IPS-NIHi11 (cell line): ENCODE data around the gene RAB36.

Experiments used
- DNase-seq: peaks from one replicate; pipeline ENCODE4 v3.0.0; 2012; ENCODE audit warnings: mixed read lengths, low spot score

Gene RAB36

GRCh38 chr22:23108249-23109078, 36.8 kb upstream of the RAB36 start:
- DNase-seq = no peak

GRCh38 chr22:23109079-23109347, 36.3 kb upstream of the RAB36 start:
- DNase-seq = no peak

GRCh38 chr22:23109441-23109978, 35.8 kb upstream of the RAB36 start:
- DNase-seq = no peak

- DNase-seq = no peak
Measured at GRCh38 chr22:23110190-23110921, 34.9 kb upstream of the RAB36 start.

GRCh38 chr22:23110922-23111527, 34.3 kb upstream of the RAB36 start:
- no peak for DNase-seq

- no peak for DNase-seq
Measured at GRCh38 chr22:23112472-23113012, 32.7 kb upstream of the RAB36 start.

- DNase-seq = no peak
Measured at GRCh38 chr22:23113067-23113846, 32.0 kb upstream of the RAB36 start.

- no peak for DNase-seq
Measured at GRCh38 chr22:23113847-23114720, 31.2 kb upstream of the RAB36 start.

- DNase-seq = no peak
Measured at GRCh38 chr22:23114721-23115020, 30.6 kb upstream of the RAB36 start.

GRCh38 chr22:23115369-23115768, 29.9 kb upstream of the RAB36 start:
- DNase-seq = no peak

- no peak for DNase-seq
Measured at GRCh38 chr22:23115825-23116494, 29.3 kb upstream of the RAB36 start.

GRCh38 chr22:23116506-23117263, 28.6 kb upstream of the RAB36 start:
- DNase-seq = no peak

GRCh38 chr22:23117275-23117674, 28.0 kb upstream of the RAB36 start:
- DNase-seq = no peak

- no peak for DNase-seq
Measured at GRCh38 chr22:23117891-23118646, 27.2 kb upstream of the RAB36 start.

- DNase-seq = no peak
Measured at GRCh38 chr22:23118647-23119493, 26.4 kb upstream of the RAB36 start.

- no peak for DNase-seq
Measured at GRCh38 chr22:23119494-23120414, 25.5 kb upstream of the RAB36 start.

GRCh38 chr22:23120415-23120899, 24.8 kb upstream of the RAB36 start:
- DNase-seq = no peak
